AG04449 (cell line): ENCODE results near the gene KCNN2.

ENCODE experiments used
- CTCF ChIA-PET: fragments of 350-600 bp; formaldehyde crosslinking; extraction: SDS; loops from one replicate; lab custom pipeline; 2021; ENCODE audit warnings: antibody characterized with exemption; lab: Yijun Ruan, JAX
- POLR2A ChIA-PET: fragments of 400-600, 350-600 bp; formaldehyde crosslinking; extraction: SDS; loops from one replicate; lab custom pipeline; 2020; ENCODE audit warnings: antibody characterized with exemption, inconsistent platforms; lab: Yijun Ruan, JAX
- DNase-seq: peaks from one replicate; pipeline ENCODE4 v3.0.0-alpha.2; 2010; ENCODE audit warnings: low read depth, low spot score
- H3K4me3 ChIP-seq: 2 replicates; pipeline ENCODE4 v1.5.1; 2011; ENCODE audit warnings: low read depth, mild to moderate bottlenecking, control low read depth, low read length
- TF ChIP-seq, protein P1 (sequence below): IDR thresholded peaks from one replicate; pipeline ENCODE4 v1.5.1; 2011; ENCODE audit warnings: mild to moderate bottlenecking, moderate library complexity, low read length, control low read depth, inconsistent platforms; ENCODE audit not compliant: insufficient read depth; ENCODE audit errors: missing control alignments

KCNN2 gene

DNA sequence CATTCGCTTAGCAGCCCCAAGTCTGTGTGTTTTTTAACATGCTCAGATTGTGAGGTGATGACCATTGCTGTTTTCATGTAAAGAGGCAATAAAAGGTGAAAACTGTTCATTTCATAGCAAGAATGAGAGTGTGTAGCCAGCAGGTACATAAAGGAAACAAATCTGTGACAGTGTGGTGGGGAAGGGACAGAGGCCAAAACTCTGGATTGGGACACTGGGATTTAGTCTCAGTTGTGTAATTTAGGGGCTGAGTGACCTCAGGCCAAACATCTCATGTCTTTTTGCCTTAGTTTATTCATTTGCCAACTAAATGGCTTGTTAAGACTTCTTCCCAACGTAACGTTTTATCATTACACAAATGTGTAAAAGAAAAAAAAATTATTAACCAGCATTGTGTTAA, 47.0 kb downstream of the KCNN2 start:
- no peak overlapping the region for H3K4me3 ChIP-seq
- ChIA-PET CTCF (no interaction called here), POLR2A (no interaction called here)
- DNase-seq = no peak
- TF ChIP-seq, protein P1, sequence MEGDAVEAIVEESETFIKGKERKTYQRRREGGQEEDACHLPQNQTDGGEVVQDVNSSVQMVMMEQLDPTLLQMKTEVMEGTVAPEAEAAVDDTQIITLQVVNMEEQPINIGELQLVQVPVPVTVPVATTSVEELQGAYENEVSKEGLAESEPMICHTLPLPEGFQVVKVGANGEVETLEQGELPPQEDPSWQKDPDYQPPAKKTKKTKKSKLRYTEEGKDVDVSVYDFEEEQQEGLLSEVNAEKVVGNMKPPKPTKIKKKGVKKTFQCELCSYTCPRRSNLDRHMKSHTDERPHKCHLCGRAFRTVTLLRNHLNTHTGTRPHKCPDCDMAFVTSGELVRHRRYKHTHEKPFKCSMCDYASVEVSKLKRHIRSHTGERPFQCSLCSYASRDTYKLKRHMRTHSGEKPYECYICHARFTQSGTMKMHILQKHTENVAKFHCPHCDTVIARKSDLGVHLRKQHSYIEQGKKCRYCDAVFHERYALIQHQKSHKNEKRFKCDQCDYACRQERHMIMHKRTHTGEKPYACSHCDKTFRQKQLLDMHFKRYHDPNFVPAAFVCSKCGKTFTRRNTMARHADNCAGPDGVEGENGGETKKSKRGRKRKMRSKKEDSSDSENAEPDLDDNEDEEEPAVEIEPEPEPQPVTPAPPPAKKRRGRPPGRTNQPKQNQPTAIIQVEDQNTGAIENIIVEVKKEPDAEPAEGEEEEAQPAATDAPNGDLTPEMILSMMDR = no peak

- POLR2A ChIA-PET = no interaction called here
- DNase-seq = no peak
- TF ChIP-seq, protein P1 = no peak
- H3K4me3 ChIP-seq = no peak overlapping the region
- CTCF ChIA-PET = no interaction called here
These were observed 49.6 kb downstream of the KCNN2 start for GRCh38 chr5:114411380-114411931.

DNA sequence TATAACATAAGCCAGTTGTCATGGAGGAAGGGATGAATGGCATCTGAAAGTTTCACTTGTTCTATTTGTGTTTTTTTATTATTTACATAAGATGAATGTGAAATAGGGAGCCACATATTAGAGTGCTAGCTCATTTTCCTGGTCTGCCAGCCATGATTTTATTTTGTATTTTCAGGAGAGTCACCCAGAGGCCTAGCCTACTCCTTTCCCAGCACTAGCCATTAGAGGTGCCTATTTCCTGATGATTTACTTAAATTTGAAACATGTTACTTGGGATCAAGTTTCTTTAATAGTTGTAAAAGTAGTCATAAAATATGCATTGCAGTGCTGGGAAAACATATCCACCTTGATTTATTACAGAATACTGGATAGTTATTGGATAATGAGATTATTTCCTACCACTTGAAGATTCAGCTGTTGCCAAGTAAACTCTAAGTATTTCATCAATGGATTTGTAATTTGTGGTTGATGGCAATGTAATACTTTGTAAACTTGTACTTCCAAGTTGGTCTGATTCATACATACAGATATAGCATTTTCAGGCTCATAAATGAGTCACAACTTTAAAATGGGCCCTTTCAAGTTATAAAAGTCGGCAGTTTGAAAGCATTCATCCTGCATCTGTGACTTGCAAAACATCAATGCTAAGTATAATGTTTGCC, 50.8 kb downstream of the KCNN2 start:
- DNase-seq = peak; percentile 85
- H3K4me3 ChIP-seq = no peak overlapping the region
- CTCF ChIA-PET = no interaction called here
- TF ChIP-seq, protein P1 = no peak
- POLR2A ChIA-PET = no interaction called here

DNA sequence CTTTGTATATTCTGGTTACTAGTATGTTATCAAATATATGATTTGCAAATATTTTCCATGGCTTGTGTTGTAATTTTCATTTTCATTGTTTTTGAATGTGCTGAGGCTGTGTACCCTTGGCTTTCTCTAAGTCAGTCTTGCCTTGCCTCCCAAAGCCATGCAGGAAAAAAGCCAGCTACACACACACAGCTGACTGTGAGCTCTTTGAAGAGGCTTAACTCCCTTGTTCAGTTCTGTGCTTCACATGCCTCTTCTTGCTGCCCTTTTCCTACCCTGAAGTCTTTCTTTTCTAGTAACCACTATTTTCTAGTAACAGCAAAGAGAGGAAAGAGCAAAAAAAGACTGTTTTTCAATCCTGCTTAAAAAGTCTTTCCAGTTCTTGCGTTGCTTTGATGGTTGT, 53.9 kb downstream of the KCNN2 start:
- no peak for DNase-seq
- no peak overlapping the region for H3K4me3 ChIP-seq
- CTCF ChIA-PET = no interaction called here
- POLR2A ChIA-PET = no interaction called here
- TF ChIP-seq, protein P1 = no peak

GRCh38 chr5:114416254-114416653, 54.4 kb downstream of the KCNN2 start:
- DNase-seq = no peak
- ChIA-PET POLR2A (no interaction called here), CTCF (no interaction called here)
- TF ChIP-seq, protein P1 = no peak
- H3K4me3 ChIP-seq = no peak overlapping the region

- H3K4me3 ChIP-seq = no peak overlapping the region
- DNase-seq = no peak
- ChIA-PET POLR2A (no interaction called here), CTCF (no interaction called here)
- TF ChIP-seq, protein P1 = no peak
These were observed 55.6 kb downstream of the KCNN2 start for GRCh38 chr5:114417519-114417918.
